ENCODE results near the gene EPN3.

DNA sequence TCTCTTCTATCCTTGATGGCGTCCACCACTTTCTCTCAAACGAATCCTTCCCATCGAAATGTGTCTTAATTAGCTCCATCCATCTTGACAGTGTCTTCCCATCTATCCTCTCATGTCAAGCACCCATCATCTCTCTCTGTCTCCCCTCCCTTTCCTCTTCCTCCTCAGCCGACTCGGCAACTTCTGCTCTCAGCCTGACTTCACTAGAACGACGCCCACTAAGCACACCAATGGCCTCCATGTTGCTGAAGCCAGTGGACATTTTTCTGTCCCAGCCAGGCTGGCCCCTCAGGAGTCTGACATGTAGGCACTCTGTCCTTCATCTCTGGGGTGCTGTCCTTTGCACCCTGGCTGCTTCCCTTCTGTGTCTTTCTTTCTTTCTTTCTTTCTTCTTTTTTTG lies 12.0 kb downstream of the EPN3 start:
- TF ChIP-seq, protein P1, sequence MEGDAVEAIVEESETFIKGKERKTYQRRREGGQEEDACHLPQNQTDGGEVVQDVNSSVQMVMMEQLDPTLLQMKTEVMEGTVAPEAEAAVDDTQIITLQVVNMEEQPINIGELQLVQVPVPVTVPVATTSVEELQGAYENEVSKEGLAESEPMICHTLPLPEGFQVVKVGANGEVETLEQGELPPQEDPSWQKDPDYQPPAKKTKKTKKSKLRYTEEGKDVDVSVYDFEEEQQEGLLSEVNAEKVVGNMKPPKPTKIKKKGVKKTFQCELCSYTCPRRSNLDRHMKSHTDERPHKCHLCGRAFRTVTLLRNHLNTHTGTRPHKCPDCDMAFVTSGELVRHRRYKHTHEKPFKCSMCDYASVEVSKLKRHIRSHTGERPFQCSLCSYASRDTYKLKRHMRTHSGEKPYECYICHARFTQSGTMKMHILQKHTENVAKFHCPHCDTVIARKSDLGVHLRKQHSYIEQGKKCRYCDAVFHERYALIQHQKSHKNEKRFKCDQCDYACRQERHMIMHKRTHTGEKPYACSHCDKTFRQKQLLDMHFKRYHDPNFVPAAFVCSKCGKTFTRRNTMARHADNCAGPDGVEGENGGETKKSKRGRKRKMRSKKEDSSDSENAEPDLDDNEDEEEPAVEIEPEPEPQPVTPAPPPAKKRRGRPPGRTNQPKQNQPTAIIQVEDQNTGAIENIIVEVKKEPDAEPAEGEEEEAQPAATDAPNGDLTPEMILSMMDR (IDR thresholded peaks at IDR 0.05), result no peak
- TF ChIP-seq POLR2AphosphoS5 (IDR thresholded peaks at IDR 0.05; ENCODE audit: insufficient read depth in 1 of 2, low read depth in 1 of 2), result no peak
